Measurements from ENCODE around the gene C14orf180. TPM values are rescaled to one million over a fixed set of nuclear protein-coding genes. Genes with fewer than 3 reads are reported as not detected.
"Not testable (repeated sequence)": the region's sequence is repeated elsewhere in the genome, so short reads cannot be mapped to it uniquely, and the experiment has no call there.

The C14orf180 gene
- polyA plus RNA-seq, 10 donors = 3.9 to 8.7 (median 5.9) TPM

DNA sequence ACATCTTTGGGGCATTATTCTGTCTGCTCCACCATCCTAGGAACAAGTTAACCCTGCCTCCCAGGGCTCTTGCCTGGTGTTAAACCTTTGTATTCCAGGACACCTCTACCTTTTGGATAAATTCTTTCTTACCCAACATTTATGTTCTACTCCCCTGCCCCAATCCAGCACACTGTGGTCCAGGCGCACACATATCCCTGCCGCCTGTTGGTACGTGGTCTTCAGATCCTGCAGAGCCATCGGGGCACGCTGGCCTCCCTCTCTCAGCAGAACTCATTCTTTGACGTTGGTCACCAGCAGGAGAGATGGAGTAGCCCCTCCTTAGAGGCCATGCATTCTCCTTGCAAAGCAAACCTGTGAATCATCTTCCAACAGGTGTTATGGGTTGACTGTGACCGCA, 30.1 kb downstream of the C14orf180 start:
- DNase-seq = no peak

- no peak for DNase-seq
Observed at GRCh38 chr14:104610749-104611310, 31.3 kb downstream of the C14orf180 start.

DNA sequence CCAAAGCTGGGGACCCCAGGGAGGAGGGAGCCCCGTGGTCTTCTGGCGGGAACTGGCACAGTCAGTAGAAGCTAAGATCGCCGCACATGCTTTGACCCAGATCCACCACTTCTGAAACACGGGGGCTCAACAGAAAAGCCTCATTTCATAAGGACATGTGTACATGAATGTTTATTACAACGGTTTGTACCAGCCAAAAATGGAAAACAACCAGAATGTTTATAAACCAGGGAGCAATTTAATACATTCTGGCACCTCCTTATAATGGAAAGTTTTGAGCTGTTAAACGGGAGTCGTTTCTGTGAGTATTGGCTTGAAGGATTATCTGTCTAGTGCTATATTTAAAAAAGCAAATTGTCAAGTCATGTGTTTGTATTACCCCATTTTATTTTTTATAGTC, 32.3 kb downstream of the C14orf180 start:
- no peak for DNase-seq

DNA sequence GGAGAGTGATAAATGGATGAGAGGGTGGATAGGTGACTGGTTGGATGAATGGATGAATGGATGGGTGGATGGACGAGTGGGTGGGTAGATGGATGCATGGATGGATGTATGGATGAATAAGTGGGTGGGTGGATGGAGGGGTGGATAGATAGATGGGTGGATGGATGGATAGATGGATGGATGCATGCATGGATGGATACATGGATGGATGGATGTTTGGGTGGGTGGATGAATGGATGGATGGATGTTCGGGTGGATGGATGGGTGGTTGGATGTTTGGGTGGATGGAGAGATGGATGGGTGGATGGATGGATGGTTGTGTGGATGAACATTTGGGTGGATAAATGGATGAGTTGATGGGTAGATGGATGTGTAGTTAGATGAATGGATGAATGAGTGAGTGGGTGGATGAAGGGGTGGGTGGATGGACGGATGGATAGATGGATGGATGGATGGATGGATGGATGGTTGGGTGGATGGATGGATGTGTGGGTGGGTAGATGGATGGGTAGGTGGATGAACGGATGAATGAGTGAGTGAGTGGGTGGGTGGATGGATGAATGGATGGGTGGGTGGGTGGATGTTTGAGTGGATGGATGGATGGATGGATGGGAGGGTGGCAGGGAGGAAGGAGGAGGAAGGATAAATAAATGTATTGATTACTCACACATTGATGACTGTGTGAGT, 34.7 kb downstream of the C14orf180 start:
- no peak for DNase-seq

- no peak for DNase-seq
Observed at GRCh38 chr14:104624939-104625338, 45.4 kb downstream of the C14orf180 start.

GRCh38 chr14:104632781-104633180, 53.2 kb downstream of the C14orf180 start:
- DNase-seq = no peak

DNA sequence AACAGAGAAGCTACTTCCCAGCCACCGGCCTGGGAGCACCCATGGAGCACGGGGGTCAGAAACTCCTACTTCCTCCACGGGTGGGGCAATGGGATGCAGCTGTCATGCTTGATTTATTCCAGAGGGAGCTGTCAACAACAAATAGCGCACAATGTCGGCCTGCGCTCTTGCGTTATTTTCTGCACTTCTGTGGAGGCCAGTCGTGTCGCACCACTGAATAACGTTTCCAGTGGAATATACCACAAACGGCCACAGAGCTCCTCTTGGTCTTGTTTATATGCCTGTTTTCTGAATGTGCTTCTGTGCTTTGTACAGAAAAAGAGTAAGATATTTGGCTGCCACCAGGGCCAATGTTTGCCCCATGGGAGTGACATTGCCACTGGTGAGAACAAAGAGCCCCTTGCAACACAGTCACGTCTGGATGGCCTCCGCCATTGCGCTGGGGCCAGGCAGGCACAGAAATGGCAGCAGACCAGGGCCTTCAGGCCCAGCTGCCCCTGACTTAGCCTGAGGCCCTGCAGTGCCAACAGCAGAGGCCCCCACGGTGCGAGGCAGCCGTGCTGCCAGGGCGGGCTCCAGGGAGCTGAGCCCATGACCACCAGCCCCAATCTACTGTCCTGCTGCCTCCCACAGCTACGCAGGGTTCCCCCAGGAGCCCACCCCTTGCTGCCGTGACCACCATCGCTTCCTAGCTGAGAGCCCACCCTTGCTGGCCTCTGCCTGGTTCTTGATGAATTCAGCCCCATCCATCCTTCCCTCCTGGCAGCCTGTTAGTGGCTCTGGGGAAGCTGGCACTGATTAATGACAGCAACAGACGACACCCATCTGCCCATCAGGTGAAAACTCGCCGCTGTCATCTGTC, 53.9 kb downstream of the C14orf180 start:
- DNase-seq = no peak

GRCh38 chr14:104634138-104634760, 54.7 kb downstream of the C14orf180 start:
- no peak for DNase-seq

GRCh38 chr14:104634886-104635570, 55.5 kb downstream of the C14orf180 start:
- DNase-seq = no peak

DNA sequence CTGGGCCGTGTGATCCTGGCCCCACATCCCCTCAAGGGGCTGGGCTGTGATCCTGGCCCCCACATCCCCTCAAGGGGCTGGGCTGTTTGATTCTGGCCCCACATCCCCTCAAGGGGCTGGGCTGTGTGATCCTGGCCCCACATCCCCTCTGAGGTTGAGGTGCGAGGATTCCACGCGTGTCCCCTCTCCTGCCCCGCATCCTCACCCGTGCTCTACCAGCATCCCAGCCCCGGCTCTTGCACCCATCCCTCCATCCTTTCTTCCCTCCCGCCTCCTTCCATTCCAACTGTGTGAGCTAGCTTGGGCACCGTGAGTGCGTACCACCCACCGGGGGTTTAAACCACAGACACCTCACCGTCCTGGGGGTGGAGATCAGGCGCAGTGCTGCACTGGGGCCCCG, 56.2 kb downstream of the C14orf180 start:
- DNase-seq = no peak

DNA sequence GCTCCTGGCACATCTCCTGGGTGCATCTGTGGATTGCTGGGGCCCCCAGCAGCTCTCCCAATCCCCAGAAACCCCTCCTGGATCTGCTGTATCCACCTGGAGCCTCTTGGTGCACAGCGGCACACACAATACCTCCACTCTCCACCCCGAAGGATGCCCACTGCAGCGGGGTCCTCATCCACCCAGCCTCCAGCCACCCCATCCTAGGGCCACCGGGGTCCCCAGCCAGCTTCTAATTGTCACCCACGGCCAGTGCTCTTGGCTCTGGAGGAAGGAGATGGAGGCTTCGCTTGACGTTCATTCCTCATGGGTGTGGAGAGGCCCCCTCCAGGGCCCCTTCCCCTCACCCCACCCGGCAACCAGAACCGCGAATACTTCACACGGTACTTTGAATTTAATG, 56.6 kb downstream of the C14orf180 start:
- DNase-seq = no peak

- not testable (repeated sequence) for DNase-seq
Observed at GRCh38 chr14:104636846-104637545, 57.4 kb downstream of the C14orf180 start.

DNA sequence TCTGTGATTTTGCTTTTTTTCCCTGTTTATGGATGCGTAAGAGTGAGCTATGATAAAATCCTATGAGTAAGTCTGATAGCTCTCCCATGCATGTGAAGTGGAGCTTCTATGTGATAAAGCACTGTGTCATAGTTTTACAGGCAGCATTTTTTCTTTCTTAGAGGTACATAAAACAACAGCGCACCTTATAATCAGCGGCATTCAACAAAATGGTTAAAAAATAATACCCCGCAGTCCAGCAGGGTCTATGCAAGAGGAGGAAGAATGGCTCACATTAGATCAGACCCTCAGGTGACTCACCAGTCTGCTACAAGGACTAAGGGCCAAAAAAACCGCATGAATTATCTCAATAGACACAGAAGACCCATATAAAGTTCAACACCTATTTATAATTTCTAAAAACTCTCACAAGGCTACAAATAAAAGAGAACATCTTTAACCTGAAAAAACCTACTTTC, 58.0 kb downstream of the C14orf180 start:
- DNase-seq = no peak

DNA sequence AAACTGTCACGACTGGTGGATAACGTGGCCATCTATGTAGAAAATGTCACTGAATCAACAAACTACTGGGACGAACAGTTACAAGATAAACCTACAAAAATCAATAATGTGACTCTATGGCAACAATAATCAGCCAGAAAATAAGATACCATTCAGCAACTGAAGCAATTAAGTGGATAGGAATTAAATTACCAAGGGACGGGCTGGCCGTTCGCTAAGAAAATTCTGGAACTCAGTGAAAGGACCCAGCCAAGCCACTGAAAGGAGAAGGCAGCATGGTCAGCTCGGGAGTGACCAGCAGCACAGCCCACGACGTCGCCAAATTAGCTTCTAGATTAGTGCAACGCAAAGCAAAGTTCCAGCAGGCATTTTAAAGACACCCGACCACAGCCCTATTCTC, 58.6 kb downstream of the C14orf180 start:
- DNase-seq = no peak

- DNase-seq = no peak
Observed at GRCh38 chr14:104638927-104639450, 59.4 kb downstream of the C14orf180 start.

DNA sequence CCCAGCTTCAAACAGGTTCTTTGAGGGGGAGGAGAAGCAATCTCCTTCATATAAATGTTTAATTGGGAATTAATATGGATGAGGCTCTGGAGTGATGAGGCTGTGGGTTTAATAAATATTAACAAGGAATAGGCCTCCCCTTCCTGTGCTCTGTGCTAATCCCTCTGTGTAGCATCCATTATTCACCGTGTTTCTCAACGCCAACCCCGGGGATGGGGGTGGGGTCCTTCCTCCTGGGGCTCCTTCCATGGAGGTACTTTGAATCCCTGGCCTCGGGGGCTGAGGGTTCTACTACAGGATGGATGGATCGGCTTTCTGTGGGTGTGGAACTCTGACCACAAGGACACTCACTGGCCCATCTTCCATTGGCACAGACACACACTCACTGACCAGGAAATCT, 59.9 kb downstream of the C14orf180 start:
- no peak for DNase-seq
